Testis (tissue), 3 donors: ENCODE data around the gene CNBD2. TPM values are rescaled to one million over a fixed set of nuclear protein-coding genes. Genes with fewer than 3 reads are reported as not detected.

Experiments used
- DNase-seq: peaks from one replicate; pipeline ENCODE4 v3.0.0-alpha.2; 2019
- H3K27ac ChIP-seq, 2 donors: fragments of 200-600 bp; sonication (generic); one replicate each; pipeline ENCODE4 v1.5.1; 2019
- H3K27me3 ChIP-seq: fragments of 200-600 bp; sonication (generic); one replicate; pipeline ENCODE4 v1.5.1; 2019
- H3K36me3 ChIP-seq: fragments of 200-600 bp; sonication (generic); one replicate; pipeline ENCODE4 v1.5.1; 2017; ENCODE audit warnings: low read depth; ENCODE audit errors: missing control alignments
- H3K4me1 ChIP-seq: fragments of 200-600 bp; sonication (generic); one replicate; pipeline ENCODE4 v1.5.1; 2019
- H3K4me3 ChIP-seq, 2 donors: fragments of 200-600 bp; sonication (generic); one replicate each; pipeline ENCODE4 v1.5.1; 2017 to 2019
- H3K9me3 ChIP-seq: fragments of 200-600 bp; sonication (generic); one replicate; pipeline ENCODE4 v1.5.1; 2017
- POLR2A ChIP-seq: fragments of 450-650 bp; IDR thresholded peaks from one replicate; pipeline ENCODE4 v1.6.1; 2017; ENCODE audit warnings: antibody characterized with exemption, mild to moderate bottlenecking, moderate library complexity
- WGBS, 2 donors: methylation state at CpG; one replicate each; pipeline ENCODE4 v1.1.5; 2018; 5-methylcytosine and 5-hydroxymethylcytosine counted together
- intact Hi-C: fragments of 100-400 bp; cut with DNase I; formaldehyde crosslinking; loops from one replicate; pipeline ENCODE4 v1.15.1; 2023; ENCODE audit warnings: low total_unique reads
- polyA plus RNA-seq: library from polyadenylated mRNA; stranded (reverse); fragments of 350-450 nt; fragmentation: Illumina TruSeq; extraction: RNeasy Lipid Tissue Mini Kit (QIAGEN cat#74804); gene quantifications from one replicate; pipeline ENCODE4 v1.2.3, GENCODE V29; 2014; ENCODE audit warnings: low read depth, low replicate concordance; ENCODE audit not compliant: insufficient read depth
- total RNA-seq, 2 donors: library from RNA; depleted of rRNA; stranded (reverse); fragments of >200 nt; gene quantifications; one replicate each; pipeline ENCODE4 v1.2.3, GENCODE V29; 2016
- TF ChIP-seq, protein P1 (sequence below), 3 experiments: fragments of 450-650 bp in 2 of 3; fragments of 200-600 bp in 1 of 3; sonication (generic) in 1 of 3; IDR thresholded peaks; one replicate each; pipeline ENCODE4 v1.5.1; 2016 to 2019; ENCODE audit warnings: antibody characterized with exemption in 3 of 3, mild to moderate bottlenecking in 2 of 3, moderate library complexity in 1 of 3

The CNBD2 gene
- total and polyA plus RNA-seq, 3 donors from 2014 or later, result 19.7 to 46.6 (median 28.3) TPM

DNA sequence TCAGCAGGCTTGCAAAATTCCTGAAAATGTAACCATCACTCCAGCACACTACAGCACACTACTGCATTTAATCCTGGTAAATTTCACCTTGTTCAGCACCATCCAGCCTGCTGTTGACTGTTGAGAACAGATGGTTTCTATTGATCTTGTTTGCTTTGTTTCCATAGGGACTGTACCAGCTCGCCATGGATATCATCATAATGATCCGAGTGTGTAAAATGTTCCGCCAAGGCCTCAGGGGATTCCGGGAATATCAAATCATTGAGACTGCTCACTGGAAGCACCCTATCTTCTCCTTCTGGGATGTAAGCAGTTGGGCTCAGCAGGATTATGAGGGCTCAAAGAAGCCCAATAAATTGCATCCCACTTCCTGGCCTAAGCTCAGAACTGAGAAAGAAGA, 4.1 kb downstream of the CNBD2 start:
- WGBS, 2 donors, result 71 to 93% methylated on average over 4 of the region's 4 CpGs
- no peak overlapping the region for H3K27ac ChIP-seq
- no peaks in the 10 kb centered on the region for H3K4me1 ChIP-seq

DNA sequence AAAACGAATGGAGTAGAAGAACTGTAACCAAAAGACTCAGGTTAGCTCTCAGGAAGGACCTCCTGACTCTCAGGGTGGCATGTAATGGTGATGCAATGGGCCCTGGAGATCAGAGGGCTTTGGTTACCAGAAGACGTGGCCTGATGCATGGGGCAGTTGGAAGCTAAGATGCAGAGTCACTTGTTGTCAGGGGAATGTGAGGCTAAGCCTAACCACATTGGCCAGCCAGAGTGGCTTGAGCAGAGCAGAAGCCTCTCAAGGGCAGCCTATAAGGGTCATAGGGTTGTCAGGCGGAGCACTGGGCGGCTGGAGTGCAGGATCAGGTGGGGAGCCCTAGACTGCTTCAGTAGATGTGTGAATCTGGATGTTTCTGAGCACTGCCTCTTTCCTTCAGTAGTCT, 5.9 kb downstream of the CNBD2 start:
- 85 to 89% methylated on average over 4 of the region's 4 CpGs for WGBS, 2 donors
- Histone ChIP-seq H3K4me1 (no peaks in the 10 kb centered on the region), H3K4me3 (no peak overlapping the region), H3K36me3 (no peaks in the 10 kb centered on the region), H3K9me3 (no peaks in the 10 kb centered on the region), H3K27ac (no peak overlapping the region), H3K27me3 (no peaks in the 10 kb centered on the region)
- no peak for DNase-seq
- TF ChIP-seq POLR2A, result no peak
- TF ChIP-seq, protein P1, sequence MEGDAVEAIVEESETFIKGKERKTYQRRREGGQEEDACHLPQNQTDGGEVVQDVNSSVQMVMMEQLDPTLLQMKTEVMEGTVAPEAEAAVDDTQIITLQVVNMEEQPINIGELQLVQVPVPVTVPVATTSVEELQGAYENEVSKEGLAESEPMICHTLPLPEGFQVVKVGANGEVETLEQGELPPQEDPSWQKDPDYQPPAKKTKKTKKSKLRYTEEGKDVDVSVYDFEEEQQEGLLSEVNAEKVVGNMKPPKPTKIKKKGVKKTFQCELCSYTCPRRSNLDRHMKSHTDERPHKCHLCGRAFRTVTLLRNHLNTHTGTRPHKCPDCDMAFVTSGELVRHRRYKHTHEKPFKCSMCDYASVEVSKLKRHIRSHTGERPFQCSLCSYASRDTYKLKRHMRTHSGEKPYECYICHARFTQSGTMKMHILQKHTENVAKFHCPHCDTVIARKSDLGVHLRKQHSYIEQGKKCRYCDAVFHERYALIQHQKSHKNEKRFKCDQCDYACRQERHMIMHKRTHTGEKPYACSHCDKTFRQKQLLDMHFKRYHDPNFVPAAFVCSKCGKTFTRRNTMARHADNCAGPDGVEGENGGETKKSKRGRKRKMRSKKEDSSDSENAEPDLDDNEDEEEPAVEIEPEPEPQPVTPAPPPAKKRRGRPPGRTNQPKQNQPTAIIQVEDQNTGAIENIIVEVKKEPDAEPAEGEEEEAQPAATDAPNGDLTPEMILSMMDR (IDR thresholded peaks at IDR 0.05), result no peak
- intact Hi-C loops, result no loop called here

More for the DNA sequence above, 4.1 kb downstream of the CNBD2 start:
- no peak for DNase-seq
- Histone ChIP-seq H3K27me3 (no peaks in the 10 kb centered on the region), H3K36me3 (no peaks in the 10 kb centered on the region), H3K4me3 (no peak overlapping the region), H3K9me3 (no peaks in the 10 kb centered on the region)
- intact Hi-C loops, result no loop called here
- TF ChIP-seq, protein P1 (IDR thresholded peaks at IDR 0.05), result no peak

DNA sequence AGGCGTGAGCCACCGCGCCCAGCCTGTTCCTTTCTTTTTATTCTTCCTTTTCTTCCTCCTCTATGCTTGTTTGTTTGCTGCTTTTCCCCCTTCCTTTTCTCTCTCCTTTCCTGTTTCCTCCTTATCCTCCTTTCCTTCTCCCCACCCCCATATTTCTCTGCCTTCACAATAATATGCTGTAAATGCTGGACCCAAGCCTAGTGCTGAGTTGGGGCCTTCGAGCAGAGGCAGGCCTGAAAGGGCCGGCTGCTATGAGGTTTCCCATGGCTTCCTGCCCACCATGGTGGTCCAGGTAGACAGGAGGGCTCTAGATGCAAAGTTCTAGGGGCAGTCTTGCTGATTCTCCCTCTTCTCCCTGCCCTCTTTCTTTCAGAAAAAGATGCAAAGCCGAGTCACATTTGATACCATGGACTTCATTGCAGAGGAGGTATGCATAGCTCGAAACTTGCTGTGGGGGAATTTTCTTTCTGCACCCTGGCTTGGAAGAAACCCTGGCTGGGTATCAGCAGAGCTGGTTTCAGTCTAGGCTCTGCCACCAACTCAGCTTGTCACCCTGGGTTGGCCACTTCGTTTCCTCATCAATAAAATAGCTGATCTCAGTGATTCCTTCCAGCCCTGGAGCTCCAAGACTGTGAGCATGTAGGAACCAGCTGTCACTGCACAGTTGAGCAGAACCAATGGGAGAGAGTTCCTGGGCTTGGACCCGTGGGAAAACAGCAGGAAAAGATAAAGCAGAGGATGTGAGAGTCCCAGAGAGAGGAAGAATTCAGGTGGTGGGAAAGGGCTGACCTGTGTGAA, 7.4 kb downstream of the CNBD2 start:
- intact Hi-C loops, result no loop called here
- Histone ChIP-seq H3K27ac (no peak overlapping the region), H3K36me3 (no peaks in the 10 kb centered on the region), H3K9me3 (no peaks in the 10 kb centered on the region), H3K27me3 (no peaks in the 10 kb centered on the region), H3K4me3 (no peak overlapping the region), H3K4me1 (no peaks in the 10 kb centered on the region)
- WGBS, 2 donors, result 52 to 61% methylated on average over 9 of the region's 9 CpGs
- no peak for DNase-seq
- no peak for TF ChIP-seq POLR2A
- TF ChIP-seq, protein P1 (IDR thresholded peaks at IDR 0.05), result no peak

DNA sequence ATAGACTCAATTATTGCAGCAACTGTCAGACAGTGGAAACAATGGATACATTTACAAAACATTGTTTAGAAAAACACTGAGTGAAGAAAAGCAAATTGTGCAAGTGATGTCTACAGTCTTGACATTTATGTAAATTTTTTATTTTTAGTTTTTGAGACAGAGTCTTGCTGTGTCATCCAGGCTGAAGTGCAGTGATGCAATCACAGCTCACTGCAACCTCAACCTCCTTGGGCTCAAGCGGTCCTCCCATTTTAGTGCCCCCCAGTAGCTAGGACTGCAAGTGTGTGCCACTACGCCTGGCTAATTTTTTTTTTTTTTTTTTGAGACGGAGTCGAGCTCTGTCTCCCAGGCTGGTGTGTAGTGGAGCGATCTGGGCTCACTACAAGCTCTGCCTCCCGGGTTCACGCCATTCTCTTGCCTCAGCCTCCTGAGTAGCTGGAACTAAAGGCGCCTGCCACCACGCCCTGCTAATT, 9.7 kb downstream of the CNBD2 start:
- WGBS, 2 donors, result 86 to 91% methylated on average over 9 of the region's 9 CpGs
- no peaks in the 10 kb centered on the region for H3K27me3 ChIP-seq
- H3K4me1 ChIP-seq, result no peaks in the 10 kb centered on the region
- intact Hi-C loops, result no loop called here
- no peak for TF ChIP-seq POLR2A
- TF ChIP-seq, protein P1 (IDR thresholded peaks at IDR 0.05), result no peak
- H3K4me3 ChIP-seq, result no peak overlapping the region
- H3K36me3 ChIP-seq, result no peaks in the 10 kb centered on the region
- no peak for DNase-seq
- no peak overlapping the region for H3K27ac ChIP-seq
- no peaks in the 10 kb centered on the region for H3K9me3 ChIP-seq

DNA sequence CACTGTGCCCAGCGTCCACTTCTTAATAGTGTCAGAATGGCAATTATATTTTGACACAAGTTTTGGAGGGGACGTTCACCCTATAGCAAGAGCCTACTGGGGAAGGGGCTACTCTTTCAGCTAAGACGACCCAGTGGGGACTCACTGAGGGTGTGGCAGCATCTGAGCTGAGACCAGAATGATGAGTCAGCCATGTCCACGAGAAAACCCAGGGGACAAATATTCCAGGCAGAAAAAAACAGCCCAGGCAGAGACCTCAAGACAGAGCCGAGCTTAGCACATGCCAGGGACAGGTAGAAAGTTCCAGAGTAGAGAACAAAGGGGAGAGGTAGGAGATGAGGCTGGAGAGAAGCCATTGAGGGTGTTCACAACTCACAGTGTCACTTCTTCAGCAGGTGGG, 11.2 kb downstream of the CNBD2 start:
- TF ChIP-seq, protein P1 (IDR thresholded peaks at IDR 0.05), result no peak
- no peak for TF ChIP-seq POLR2A
- H3K4me1 ChIP-seq, result no peaks in the 10 kb centered on the region
- no peaks in the 10 kb centered on the region for H3K36me3 ChIP-seq
- no peak overlapping the region for H3K27ac ChIP-seq
- H3K4me3 ChIP-seq, result no peak overlapping the region
- H3K9me3 ChIP-seq, result no peaks in the 10 kb centered on the region
- no peak for DNase-seq
- intact Hi-C loops, result no loop called here
- H3K27me3 ChIP-seq, result no peaks in the 10 kb centered on the region
- WGBS, 2 donors, result 69 to 85% methylated on average over 5 of the region's 5 CpGs
